ENCODE measurements around the gene MEGF9. TPM values are rescaled to one million over a fixed set of nuclear protein-coding genes. Genes with fewer than 3 reads are reported as not detected.
A peak's percentile ranks its signal among the peaks of the same experiment; 100 is the strongest.

Gene MEGF9
- total and polyA plus RNA-seq, 2 donors = 3.5 to 3.7 TPM

DNA sequence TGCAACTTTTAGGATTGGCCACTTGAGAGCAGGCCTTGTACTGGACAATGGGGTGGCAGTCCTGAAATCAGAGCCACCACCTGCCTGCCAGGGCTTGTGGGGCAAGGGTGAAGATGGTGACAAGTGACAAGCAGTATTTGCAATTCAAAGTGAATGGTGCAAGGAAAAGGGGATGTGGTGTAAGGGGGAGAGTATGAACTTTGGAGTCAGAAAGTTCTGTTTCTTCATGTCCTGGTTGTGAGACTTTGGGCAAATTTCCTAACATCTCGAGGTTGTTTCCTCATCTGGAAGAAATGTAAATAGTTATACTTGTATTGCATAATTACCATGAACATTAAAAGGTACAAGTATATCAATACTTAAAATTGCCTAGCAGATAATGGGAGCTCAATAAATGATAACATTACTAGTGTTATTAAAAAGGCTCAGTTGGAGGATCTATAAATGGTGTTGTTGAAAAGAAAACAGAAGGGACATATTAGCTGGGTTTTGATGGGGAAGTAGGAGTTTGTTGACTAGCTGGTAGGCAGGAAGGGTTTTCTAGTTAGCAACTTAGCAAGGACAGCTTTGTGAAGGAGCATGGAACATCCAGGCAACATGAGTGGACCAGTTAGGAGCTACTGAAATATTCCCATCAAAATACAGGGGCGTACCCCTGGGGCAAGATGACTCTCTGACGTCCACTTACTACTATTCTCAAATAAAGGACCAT lies 21.3 kb upstream of the MEGF9 start:
- Histone ChIP-seq H3K27me3 (ENCODE audit: control insufficient read depth in 2 of 2, insufficient read depth in 1 of 2, low read length in 1 of 2) (no peaks in the 10 kb centered on the region), H3K4me3 (ENCODE audit: low read length in 2 of 2) (no peak overlapping the region), H3K27ac (ENCODE audit: low read depth in 1 of 2, low read length in 1 of 2) (no peak overlapping the region), H3K4me1 (ENCODE audit: control insufficient read depth in 2 of 2, insufficient read depth in 2 of 2, low read length in 2 of 2) (peaks cover 0 to 7% of the 10 kb centered on the region in 2 donors), H3K9me3 (ENCODE audit: control insufficient read depth in 2 of 2, insufficient read depth in 1 of 2, low read length in 1 of 2) (no peaks in the 10 kb centered on the region), H3K36me3 (ENCODE audit: control insufficient read depth in 2 of 2, insufficient read depth in 2 of 2, low read length in 1 of 2) (no peaks in the 10 kb centered on the region)
- 74% methylated on average over 3 of the region's 3 CpGs for WGBS
- DNase-seq (ENCODE audit: low read depth in 6 of 9, low spot score in 9 of 9) = no peak

DNA sequence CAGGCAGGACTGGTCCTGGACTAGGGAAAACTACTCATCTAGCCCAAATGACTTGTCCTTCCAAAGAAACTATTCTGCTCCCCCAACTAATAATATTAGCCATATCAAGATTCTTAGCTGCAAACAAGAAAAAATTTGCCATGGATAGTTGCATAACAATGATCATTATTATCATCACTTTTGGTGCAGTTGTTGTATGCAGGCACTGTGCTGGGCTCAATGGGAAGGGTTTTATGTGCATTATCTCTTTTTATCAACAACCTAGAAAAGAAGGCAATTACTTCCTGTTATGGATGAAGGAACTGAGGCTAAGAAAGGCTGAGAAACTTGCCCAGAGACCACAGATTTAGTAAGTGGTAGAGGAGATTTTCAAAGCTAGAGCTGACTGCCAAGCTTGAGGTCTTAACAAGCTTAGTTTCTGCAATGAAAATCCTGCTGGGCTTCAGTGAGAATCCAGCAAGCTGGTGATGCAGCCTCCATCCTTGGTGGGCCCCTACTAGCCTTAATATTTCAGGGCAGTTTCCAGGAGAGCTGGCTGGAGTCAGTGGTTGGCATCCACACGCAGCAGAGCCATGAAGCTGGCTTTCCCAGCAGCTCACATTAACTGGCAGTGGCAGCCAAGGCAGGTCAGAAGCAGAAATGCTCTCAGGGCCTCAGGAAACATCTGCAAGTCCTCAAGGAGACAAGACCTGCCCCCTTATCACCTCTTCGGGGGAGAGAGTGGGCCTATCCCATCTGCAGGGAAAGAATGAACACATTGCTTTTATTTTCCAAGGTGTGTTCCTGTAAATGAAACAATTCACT lies 20.5 kb upstream of the MEGF9 start:
- no peak for DNase-seq (ENCODE audit: low read depth in 6 of 9, low spot score in 9 of 9)
- Histone ChIP-seq H3K36me3 (ENCODE audit: control insufficient read depth in 2 of 2, insufficient read depth in 2 of 2, low read length in 1 of 2) (no peaks in the 10 kb centered on the region), H3K27ac (ENCODE audit: low read depth in 1 of 2, low read length in 1 of 2) (no peak overlapping the region), H3K4me1 (ENCODE audit: control insufficient read depth in 2 of 2, insufficient read depth in 2 of 2, low read length in 2 of 2) (peaks cover 0 to 7% of the 10 kb centered on the region in 2 donors), H3K9me3 (ENCODE audit: control insufficient read depth in 2 of 2, insufficient read depth in 1 of 2, low read length in 1 of 2) (no peaks in the 10 kb centered on the region), H3K4me3 (ENCODE audit: low read length in 2 of 2) (no peak overlapping the region), H3K27me3 (ENCODE audit: control insufficient read depth in 2 of 2, insufficient read depth in 1 of 2, low read length in 1 of 2) (no peaks in the 10 kb centered on the region)
- 37% methylated on average over 2 of the region's 2 CpGs for WGBS

DNA sequence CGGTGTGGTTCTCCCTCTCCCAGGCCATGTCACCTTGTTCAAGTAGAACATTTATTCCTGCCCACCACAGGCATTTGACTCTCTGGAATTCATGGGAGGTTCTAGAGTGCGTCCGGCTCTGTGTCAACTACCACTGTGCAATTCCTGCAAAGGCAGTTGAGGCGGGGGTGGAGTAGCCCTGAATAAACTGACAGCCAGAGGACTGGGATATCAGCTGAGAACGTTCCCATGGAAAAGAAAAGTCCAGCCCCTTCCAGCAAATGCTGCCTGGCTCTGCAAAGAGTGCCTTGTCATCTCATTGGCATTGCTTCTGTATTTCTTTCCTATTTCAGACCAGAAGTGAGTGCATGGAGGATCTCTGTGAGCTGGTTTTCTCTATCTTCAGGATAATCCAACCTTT lies 18.9 kb upstream of the MEGF9 start:
- WGBS = 93% methylated on average over 5 of the region's 5 CpGs
- Histone ChIP-seq H3K27me3 (ENCODE audit: control insufficient read depth in 2 of 2, insufficient read depth in 1 of 2, low read length in 1 of 2) (no peaks in the 10 kb centered on the region), H3K9me3 (ENCODE audit: control insufficient read depth in 2 of 2, insufficient read depth in 1 of 2, low read length in 1 of 2) (no peaks in the 10 kb centered on the region), H3K27ac (ENCODE audit: low read depth in 1 of 2, low read length in 1 of 2) (no peak overlapping the region), H3K36me3 (ENCODE audit: control insufficient read depth in 2 of 2, insufficient read depth in 2 of 2, low read length in 1 of 2) (no peaks in the 10 kb centered on the region), H3K4me1 (ENCODE audit: control insufficient read depth in 2 of 2, insufficient read depth in 2 of 2, low read length in 2 of 2) (peaks cover 0 to 7% of the 10 kb centered on the region in 2 donors), H3K4me3 (ENCODE audit: low read length in 2 of 2) (no peak overlapping the region)
- DNase-seq (ENCODE audit: low read depth in 6 of 9, low spot score in 9 of 9) = no peak

DNA sequence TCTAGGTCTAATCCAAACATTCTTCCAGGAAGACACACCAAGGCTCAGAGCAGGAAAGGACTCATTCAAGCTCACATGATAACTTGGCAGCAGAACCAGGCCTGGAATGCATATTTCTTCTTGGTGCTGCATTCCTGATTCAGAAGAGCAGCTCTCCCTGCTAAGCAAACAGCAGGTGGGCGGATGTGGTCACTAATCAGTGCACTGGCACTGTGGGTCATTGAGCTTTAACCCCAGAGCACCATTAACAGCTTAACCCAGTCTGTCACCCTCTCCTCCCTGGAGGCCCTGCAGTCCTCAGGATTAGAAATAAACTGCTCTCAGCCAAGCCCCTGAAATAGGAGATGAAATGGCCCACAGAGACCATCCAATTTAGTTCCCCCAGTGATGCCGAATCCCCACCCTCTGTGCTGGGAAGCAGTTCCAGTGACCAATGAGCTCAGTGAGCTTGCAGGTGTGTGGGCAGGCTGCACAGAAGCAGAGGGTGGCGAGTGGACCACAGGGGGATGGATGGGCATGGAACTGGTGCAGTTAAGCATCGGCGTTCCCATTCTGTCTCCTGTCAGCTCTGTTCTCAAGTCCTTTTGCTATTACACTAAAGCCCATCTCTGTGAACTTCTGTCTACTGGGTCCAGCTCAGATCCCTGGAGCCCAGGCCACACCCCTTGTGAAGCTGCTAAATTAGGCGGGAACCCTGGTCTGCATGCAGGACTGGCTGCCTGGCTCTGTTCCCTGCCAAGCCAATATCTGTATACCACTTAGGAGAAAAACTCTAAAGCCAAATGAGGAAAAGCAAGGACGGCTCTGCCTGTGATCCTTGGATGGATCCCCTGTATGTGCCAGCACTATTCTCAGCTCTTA lies 16.6 kb upstream of the MEGF9 start:
- 97% methylated on average over 7 of the region's 7 CpGs for WGBS
- H3K4me1 ChIP-seq (ENCODE audit: control insufficient read depth in 2 of 2, insufficient read depth in 2 of 2, low read length in 2 of 2) = peaks cover 0 to 7% of the 10 kb centered on the region in 2 donors
- no peaks in the 10 kb centered on the region for H3K27me3 ChIP-seq (ENCODE audit: control insufficient read depth in 2 of 2, insufficient read depth in 1 of 2, low read length in 1 of 2)
- no peaks in the 10 kb centered on the region for H3K36me3 ChIP-seq (ENCODE audit: control insufficient read depth in 2 of 2, insufficient read depth in 2 of 2, low read length in 1 of 2)
- H3K4me3 ChIP-seq (ENCODE audit: low read length in 2 of 2) = no peak overlapping the region
- DNase-seq (ENCODE audit: low read depth in 6 of 9, low spot score in 9 of 9) = no peak
- H3K27ac ChIP-seq (ENCODE audit: low read depth in 1 of 2, low read length in 1 of 2) = no peak overlapping the region
- no peaks in the 10 kb centered on the region for H3K9me3 ChIP-seq (ENCODE audit: control insufficient read depth in 2 of 2, insufficient read depth in 1 of 2, low read length in 1 of 2)

DNA sequence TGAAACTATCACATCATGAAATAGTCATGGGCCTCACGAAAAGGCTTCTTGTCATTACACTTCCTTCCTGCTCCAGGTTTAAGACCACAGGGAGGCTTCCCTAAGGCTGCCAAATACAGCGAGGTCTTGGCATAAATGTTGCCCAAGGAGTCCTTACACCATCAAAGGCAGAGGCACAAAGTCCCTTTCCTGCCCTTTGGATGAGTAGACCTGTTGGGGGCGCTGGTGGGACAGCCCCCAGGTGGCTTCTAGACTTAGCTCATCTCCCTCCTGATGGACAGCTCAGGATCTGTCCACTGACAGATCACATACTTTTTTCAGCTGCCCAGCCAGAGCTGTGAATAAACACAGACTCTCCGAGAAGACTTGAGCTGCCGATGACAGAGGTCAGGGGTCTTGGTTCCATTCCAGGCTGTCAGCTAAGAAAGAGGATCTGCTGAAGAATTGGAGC lies 15.5 kb upstream of the MEGF9 start:
- no peak for DNase-seq (ENCODE audit: low read depth in 6 of 9, low spot score in 9 of 9)
- Histone ChIP-seq H3K27me3 (ENCODE audit: control insufficient read depth in 2 of 2, insufficient read depth in 1 of 2, low read length in 1 of 2) (no peaks in the 10 kb centered on the region), H3K27ac (ENCODE audit: low read depth in 1 of 2, low read length in 1 of 2) (no peak overlapping the region), H3K36me3 (ENCODE audit: control insufficient read depth in 2 of 2, insufficient read depth in 2 of 2, low read length in 1 of 2) (no peaks in the 10 kb centered on the region), H3K4me1 (ENCODE audit: control insufficient read depth in 2 of 2, insufficient read depth in 2 of 2, low read length in 2 of 2) (peaks cover 0 to 2% of the 10 kb centered on the region in 2 donors), H3K4me3 (ENCODE audit: low read length in 2 of 2) (no peak overlapping the region), H3K9me3 (ENCODE audit: control insufficient read depth in 2 of 2, insufficient read depth in 1 of 2, low read length in 1 of 2) (no peaks in the 10 kb centered on the region)
- WGBS = 60% methylated on average over 5 of the region's 5 CpGs

DNA sequence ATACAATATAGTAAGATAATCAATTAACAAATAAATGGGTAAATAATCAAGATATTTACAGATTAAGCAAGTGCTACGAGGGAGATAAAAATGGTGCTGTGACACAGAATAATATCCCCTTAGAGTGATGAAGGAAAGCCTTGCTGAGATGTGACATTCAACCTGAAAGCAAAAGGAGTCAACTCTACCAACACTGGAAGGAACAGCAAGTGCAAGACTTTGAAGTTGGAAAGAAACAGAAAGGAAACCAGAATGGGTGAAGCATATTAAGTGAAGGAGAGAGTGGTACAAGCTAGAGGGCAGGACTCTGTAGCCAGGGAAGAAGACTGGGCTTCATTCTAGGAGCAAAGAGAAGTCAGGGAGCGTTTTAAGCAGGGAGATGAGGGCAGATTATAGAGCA lies 12.2 kb upstream of the MEGF9 start:
- H3K27ac ChIP-seq (ENCODE audit: low read depth in 1 of 2, low read length in 1 of 2) = no peak overlapping the region
- H3K27me3 ChIP-seq (ENCODE audit: control insufficient read depth in 2 of 2, insufficient read depth in 1 of 2, low read length in 1 of 2) = no peaks in the 10 kb centered on the region
- H3K36me3 ChIP-seq (ENCODE audit: control insufficient read depth in 2 of 2, insufficient read depth in 2 of 2, low read length in 1 of 2) = no peaks in the 10 kb centered on the region
- no peaks in the 10 kb centered on the region for H3K4me1 ChIP-seq (ENCODE audit: control insufficient read depth in 2 of 2, insufficient read depth in 2 of 2, low read length in 2 of 2)
- peak in 1 of 9 donors; percentile 12 for DNase-seq (ENCODE audit: low read depth in 6 of 9, low spot score in 9 of 9)
- no peaks in the 10 kb centered on the region for H3K9me3 ChIP-seq (ENCODE audit: control insufficient read depth in 2 of 2, insufficient read depth in 1 of 2, low read length in 1 of 2)
- 96% methylated on average over 2 of the region's 2 CpGs for WGBS
- H3K4me3 ChIP-seq (ENCODE audit: low read length in 2 of 2) = no peak overlapping the region

DNA sequence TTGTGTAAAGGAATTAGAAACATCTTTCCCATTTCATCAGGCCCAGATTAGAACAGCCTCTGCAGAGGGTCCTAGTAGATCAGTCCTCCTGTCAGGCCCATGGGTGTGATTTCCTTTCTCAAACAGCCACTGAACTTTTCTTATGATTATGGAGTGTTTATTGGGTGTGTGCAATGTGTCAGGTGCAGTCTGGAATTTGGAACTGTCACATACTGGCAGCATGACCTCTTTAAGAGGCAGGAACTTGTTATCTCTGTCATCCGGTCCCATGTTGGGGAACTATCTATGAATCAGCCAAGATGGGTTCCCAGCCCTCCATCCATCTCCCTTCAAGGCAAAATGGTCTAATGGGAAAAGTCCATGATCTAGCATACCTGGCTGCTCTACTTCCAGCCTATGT lies 11.6 kb upstream of the MEGF9 start:
- Histone ChIP-seq H3K36me3 (ENCODE audit: control insufficient read depth in 2 of 2, insufficient read depth in 2 of 2, low read length in 1 of 2) (no peaks in the 10 kb centered on the region), H3K4me1 (ENCODE audit: control insufficient read depth in 2 of 2, insufficient read depth in 2 of 2, low read length in 2 of 2) (no peaks in the 10 kb centered on the region), H3K4me3 (ENCODE audit: low read length in 2 of 2) (no peak overlapping the region), H3K27ac (ENCODE audit: low read depth in 1 of 2, low read length in 1 of 2) (no peak overlapping the region), H3K9me3 (ENCODE audit: control insufficient read depth in 2 of 2, insufficient read depth in 1 of 2, low read length in 1 of 2) (no peaks in the 10 kb centered on the region), H3K27me3 (ENCODE audit: control insufficient read depth in 2 of 2, insufficient read depth in 1 of 2, low read length in 1 of 2) (no peaks in the 10 kb centered on the region)
- 96% methylated on average over 1 of the region's 1 CpG for WGBS
- no peak for DNase-seq (ENCODE audit: low read depth in 6 of 9, low spot score in 9 of 9)

DNA sequence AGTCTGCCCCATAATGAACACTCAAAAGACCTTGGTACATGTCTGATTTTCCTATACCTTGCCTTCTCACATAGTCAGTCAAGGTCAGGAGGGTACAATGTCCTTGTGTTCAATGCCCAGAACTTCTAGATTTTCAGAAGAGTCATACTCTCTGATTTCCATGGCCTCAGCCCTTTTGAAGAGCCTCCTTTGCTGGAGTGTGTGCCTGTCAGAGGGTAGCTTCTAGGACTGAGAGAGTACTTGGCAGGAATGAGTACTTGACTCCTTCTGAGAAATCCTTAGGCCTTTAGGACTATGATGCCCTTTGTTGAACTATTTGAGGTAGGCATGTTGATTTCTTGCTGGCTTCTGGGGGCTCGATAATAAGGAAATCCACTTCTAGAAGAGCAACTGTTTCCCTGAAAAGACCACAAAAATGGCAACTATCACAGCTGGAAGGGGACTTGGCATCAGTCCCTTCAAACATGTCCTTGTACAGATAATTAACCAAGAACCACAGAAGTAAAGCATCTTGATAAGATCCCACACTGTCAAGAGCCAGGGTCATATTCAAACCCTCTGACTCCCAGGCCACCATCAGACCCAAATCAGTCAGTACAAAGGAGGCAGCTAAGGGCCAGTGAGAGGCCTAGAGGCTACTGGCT lies 10.6 kb upstream of the MEGF9 start:
- no peaks in the 10 kb centered on the region for H3K9me3 ChIP-seq (ENCODE audit: control insufficient read depth in 2 of 2, insufficient read depth in 1 of 2, low read length in 1 of 2)
- no peaks in the 10 kb centered on the region for H3K36me3 ChIP-seq (ENCODE audit: control insufficient read depth in 2 of 2, insufficient read depth in 2 of 2, low read length in 1 of 2)
- WGBS = 84% methylated on average over 1 of the region's 1 CpG
- H3K4me1 ChIP-seq (ENCODE audit: control insufficient read depth in 2 of 2, insufficient read depth in 2 of 2, low read length in 2 of 2) = no peaks in the 10 kb centered on the region
- no peak for DNase-seq (ENCODE audit: low read depth in 6 of 9, low spot score in 9 of 9)
- H3K27ac ChIP-seq (ENCODE audit: low read depth in 1 of 2, low read length in 1 of 2) = no peak overlapping the region
- H3K4me3 ChIP-seq (ENCODE audit: low read length in 2 of 2) = no peak overlapping the region
- no peaks in the 10 kb centered on the region for H3K27me3 ChIP-seq (ENCODE audit: control insufficient read depth in 2 of 2, insufficient read depth in 1 of 2, low read length in 1 of 2)

All from thymus (tissue), 11 donors.